Endothelial cell of umbilical vein (primary cell): ENCODE results near the gene GRIA1. TPM values are rescaled to one million over a fixed set of nuclear protein-coding genes. Genes with fewer than 3 reads are reported as not detected.

Experiments
- BruUV-seq: library from RNA; stranded (reverse); fragments of 400-500 nt; replicated peaks from 2 replicates; lab custom pipeline; 2021; lab: Mats Ljungman, UMichigan
- CTCF ChIA-PET: fragments of 300-600, 350-600 bp; sonication (Branson Sonifier 250); formaldehyde crosslinking; loops from one replicate; lab custom pipeline; 2021; ENCODE audit warnings: antibody characterized with exemption, inconsistent platforms; lab: Charles Lee
- POLR2A ChIA-PET: fragments of 300-600, 350-600 bp; sonication (Branson Sonifier 250); formaldehyde crosslinking; loops from one replicate; lab custom pipeline; 2021; ENCODE audit warnings: antibody characterized with exemption, inconsistent platforms; lab: Charles Lee
- DNase-seq: peaks from one replicate; pipeline ENCODE4 v3.0.0-alpha.2; 2011; ENCODE audit warnings: low read depth, low spot score
- FAIRE-seq: peaks from 2 replicates; lab custom pipeline; 2011; peaks lifted over from hg19 to GRCh38; lab: Jason Lieb, UNC
- H2AFZ ChIP-seq: 2 replicates; pipeline ENCODE4 v1.6.0; 2012; ENCODE audit warnings: low read depth, low read length, control low read depth, inconsistent platforms
- H3K27ac ChIP-seq: 2 replicates; pipeline ENCODE4 v1.5.1; 2011; ENCODE audit warnings: low read depth, mild to moderate bottlenecking, control low read depth, low read length, moderate library complexity; ENCODE audit not compliant: insufficient read depth
- H3K27me3 ChIP-seq, 2 experiments: 2 replicates each; pipeline versions ENCODE4 v1.6.0 to v1.6.1; 2011; ENCODE audit warnings: low read length in 2 of 2, mixed read lengths in 1 of 2; ENCODE audit not compliant: control insufficient read depth in 2 of 2, insufficient read depth in 2 of 2
- H3K36me3 ChIP-seq, 2 experiments: 2 replicates in 1 of 2; 3 replicates in 1 of 2; pipeline ENCODE4 v1.5.1; 2011; ENCODE audit warnings: low read length in 2 of 2, mild to moderate bottlenecking in 1 of 2, moderate library complexity in 1 of 2; ENCODE audit not compliant: control insufficient read depth in 2 of 2, insufficient read depth in 2 of 2; ENCODE audit errors: extremely low read depth in 1 of 2
- H3K4me1 ChIP-seq: 3 replicates; pipeline ENCODE4 v1.5.1; 2011; ENCODE audit warnings: mild to moderate bottlenecking, low read length; ENCODE audit not compliant: control insufficient read depth, insufficient read depth; ENCODE audit errors: extremely low read depth
- H3K4me2 ChIP-seq: 2 replicates; pipeline ENCODE4 v1.6.1; 2011; ENCODE audit warnings: low read length, control low read depth, mixed read lengths; ENCODE audit not compliant: insufficient read depth
- H3K4me3 ChIP-seq, 3 experiments: fragments of 200-600 bp in 1 of 3; sonication (generic), shearing (Covaris generic) in 1 of 3; replicated peaks in 1 of 3; 2 replicates each; pipeline ENCODE4 v1.5.1; 2011 to 2016; ENCODE audit warnings: control low read depth in 3 of 3, low read length in 3 of 3, mild to moderate bottlenecking in 2 of 3, inconsistent platforms in 1 of 3, low read depth in 1 of 3, moderate library complexity in 1 of 3; ENCODE audit not compliant: insufficient read depth in 1 of 3
- H3K79me2 ChIP-seq: 2 replicates; pipeline ENCODE4 v1.6.0; 2012; ENCODE audit warnings: low read length, inconsistent platforms; ENCODE audit not compliant: control insufficient read depth, insufficient read depth
- H3K9ac ChIP-seq: replicated peaks from 2 replicates; pipeline ENCODE3; 2011; ENCODE audit warnings: low read length, control low read depth; ENCODE audit not compliant: insufficient read depth; ENCODE audit errors: extremely low read depth
- H3K9me1 ChIP-seq: replicated peaks from 3 replicates; pipeline ENCODE4 v1.6.0; 2011; ENCODE audit warnings: mild to moderate bottlenecking, low read length; ENCODE audit not compliant: control insufficient read depth, insufficient read depth; ENCODE audit errors: extremely low read depth
- H3K9me3 ChIP-seq: replicated peaks from 2 replicates; pipeline ENCODE4 v1.5.1; 2012; ENCODE audit warnings: low read length, inconsistent platforms; ENCODE audit not compliant: control insufficient read depth, insufficient read depth
- H4K20me1 ChIP-seq: replicated peaks from 2 replicates; pipeline ENCODE3; 2011; ENCODE audit warnings: mild to moderate bottlenecking, low read length; ENCODE audit not compliant: control insufficient read depth, insufficient read depth; ENCODE audit errors: extremely low read depth
- CTCF ChIP-seq, 2 donors: IDR thresholded peaks; 1 replicate in 1 of 2; 2 replicates in 1 of 2; pipeline ENCODE4 v1.5.1; 2011; ENCODE audit warnings: low read length in 2 of 2, mild to moderate bottlenecking in 2 of 2, moderate library complexity in 2 of 2, control low read depth in 1 of 2, inconsistent platforms in 1 of 2, low read depth in 1 of 2; ENCODE audit not compliant: insufficient read depth in 1 of 2; ENCODE audit errors: extremely low read depth in 1 of 2
- EZH2 ChIP-seq: IDR thresholded peaks from 2 replicates; pipeline ENCODE4 v1.6.1; 2012; ENCODE audit warnings: borderline replicate concordance, low read depth, mild to moderate bottlenecking, moderate library complexity, low read length, inconsistent platforms; ENCODE audit not compliant: severe bottlenecking
- GATA2 ChIP-seq: IDR thresholded peaks from 2 replicates; pipeline ENCODE4 v1.7.0; 2011; ENCODE audit warnings: low read depth, mild to moderate bottlenecking, moderate library complexity, mixed read lengths, low read length; ENCODE audit not compliant: insufficient read length, insufficient read depth
- JUN ChIP-seq: IDR thresholded peaks from 2 replicates; pipeline ENCODE4 v1.6.1; 2011; ENCODE audit warnings: borderline replicate concordance, low read depth; ENCODE audit not compliant: insufficient read length, insufficient read depth
- MYC ChIP-seq: IDR thresholded peaks from one replicate; pipeline ENCODE4 v1.6.1; 2011; ENCODE audit warnings: mild to moderate bottlenecking, low read depth, low read length
- POLR2A ChIP-seq: IDR thresholded peaks from 2 replicates; pipeline ENCODE4 v1.6.1; 2012; ENCODE audit warnings: low read depth, mild to moderate bottlenecking, control low read depth, low read length
- POLR2AphosphoS5 ChIP-seq: IDR thresholded peaks from 2 replicates; pipeline ENCODE4 v1.6.1; 2012; ENCODE audit warnings: low read depth, mild to moderate bottlenecking, control low read depth, low read length, moderate library complexity; ENCODE audit not compliant: insufficient read depth
- dilution Hi-C: fragments of 300-500 bp; cut with MboI; formaldehyde crosslinking; loops from one replicate; pipeline ENCODE4 v1.15.0; 2019; ENCODE audit warnings: low sequenced_read_pairs; ENCODE audit not compliant: extremely low pct_ligation_motif_present
- intact Hi-C: fragments of 100-400 bp; cut with micrococcal nuclease; formaldehyde crosslinking; loops from one replicate; pipeline ENCODE4 v1.10.0; 2022
- polyA plus RNA-seq, 4 experiments: library from polyadenylated mRNA; depleted of rRNA in 3 of 4; stranded (reverse) in 3 of 4; unstranded in 1 of 4; fragments of >200 nt; gene quantifications; 2 replicates each; pipeline versions ENCODE4 v1.2.1 to v1.2.3, GENCODE V29; 2011 to 2012; ENCODE audit warnings: missing spikeins in 1 of 4
- total RNA-seq: library from RNA; stranded (reverse); gene quantifications from 2 replicates; pipeline ENCODE4 v1.2.3, GENCODE V29; 2021
- TF ChIP-seq, protein P1 (sequence below): IDR thresholded peaks from 2 replicates; pipeline ENCODE4 v1.6.1; 2011; ENCODE audit not compliant: insufficient read depth, insufficient read length

The GRIA1 gene
- total and polyA plus RNA-seq, 2 donors (not counting 3 experiments of a cell fraction or from before 2014, with no cell fraction given) = not detected

GRCh38 chr5:153485641-153486040 lies 4.8 kb upstream of the GRIA1 start:
- Histone ChIP-seq H3K9me1 (no peaks in the 10 kb centered on the region), H3K9me3 (no peaks in the 10 kb centered on the region), H2AFZ (no peak overlapping the region), H3K9ac (no peak overlapping the region), H3K27ac (no peak overlapping the region), H3K4me3 (no peak overlapping the region), H3K36me3 (no peaks in the 10 kb centered on the region), H3K27me3 (peaks cover 11 to 12% of the 10 kb centered on the region in 2 experiments), H3K4me2 (no peak overlapping the region), H3K79me2 (no peaks in the 10 kb centered on the region), H3K4me1 (no peaks in the 10 kb centered on the region), H4K20me1 (no peaks in the 10 kb centered on the region)
- POLR2A ChIA-PET = no interaction called here
- TF ChIP-seq GATA2 = no peak
- TF ChIP-seq POLR2AphosphoS5 = no peak
- no peak for TF ChIP-seq JUN
- TF ChIP-seq, protein P1, sequence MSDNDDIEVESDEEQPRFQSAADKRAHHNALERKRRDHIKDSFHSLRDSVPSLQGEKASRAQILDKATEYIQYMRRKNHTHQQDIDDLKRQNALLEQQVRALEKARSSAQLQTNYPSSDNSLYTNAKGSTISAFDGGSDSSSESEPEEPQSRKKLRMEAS = no peak
- no peak for TF ChIP-seq CTCF (IDR thresholded peaks at IDR 0.05; ENCODE audit: extremely low read depth in 1 of 2, insufficient read depth in 1 of 2, low read depth in 1 of 2, low read length in 2 of 2)
- TF ChIP-seq POLR2A = no peak
- TF ChIP-seq EZH2 = no peak
- TF ChIP-seq MYC = no peak
- no TSS peak for BruUV-seq
- dilution Hi-C loops = no loop called here
- intact Hi-C loops = no loop called here
- FAIRE-seq (no peak), DNase-seq (no peak)
- CTCF ChIA-PET = interaction anchor here (0.7 to 0.8 kb wide), 2 partner anchors 10 to 479 kb away, joined by 3 read pairs; no protein-coding TSS in a partner anchor
